Measurements from ENCODE around the gene SLC35A3. TPM values are rescaled to one million over a fixed set of nuclear protein-coding genes. Genes with fewer than 3 reads are reported as not detected.

The SLC35A3 gene
- total RNA-seq, 2 donors from 2014 or later: 6.6 to 8.7 TPM

DNA sequence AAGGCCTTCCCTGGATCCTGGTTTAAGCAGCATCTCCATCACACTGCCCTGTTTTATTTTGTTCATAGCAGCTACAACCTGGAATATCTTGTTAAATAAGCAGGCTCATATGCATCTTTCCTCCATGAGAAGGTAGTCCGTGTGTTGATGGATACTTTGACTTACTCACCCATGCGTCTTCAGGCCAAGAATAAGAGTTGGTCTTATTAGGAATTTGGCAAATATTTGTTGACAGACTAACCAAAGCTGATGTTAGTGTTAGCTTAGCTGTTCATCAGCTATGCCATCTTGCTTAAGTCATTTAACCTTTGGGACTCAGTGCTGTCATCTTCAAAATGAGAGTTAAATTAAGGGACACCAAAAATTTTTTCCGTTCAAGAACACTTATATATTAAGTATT, 103.7 kb downstream of the SLC35A3 start:
- H3K4me3 ChIP-seq: no peak overlapping the region
- peaks cover 42% of the 10 kb centered on the region for H3K36me3 ChIP-seq
- H3K4me1 ChIP-seq: no peaks in the 10 kb centered on the region
- TF ChIP-seq, protein P1, sequence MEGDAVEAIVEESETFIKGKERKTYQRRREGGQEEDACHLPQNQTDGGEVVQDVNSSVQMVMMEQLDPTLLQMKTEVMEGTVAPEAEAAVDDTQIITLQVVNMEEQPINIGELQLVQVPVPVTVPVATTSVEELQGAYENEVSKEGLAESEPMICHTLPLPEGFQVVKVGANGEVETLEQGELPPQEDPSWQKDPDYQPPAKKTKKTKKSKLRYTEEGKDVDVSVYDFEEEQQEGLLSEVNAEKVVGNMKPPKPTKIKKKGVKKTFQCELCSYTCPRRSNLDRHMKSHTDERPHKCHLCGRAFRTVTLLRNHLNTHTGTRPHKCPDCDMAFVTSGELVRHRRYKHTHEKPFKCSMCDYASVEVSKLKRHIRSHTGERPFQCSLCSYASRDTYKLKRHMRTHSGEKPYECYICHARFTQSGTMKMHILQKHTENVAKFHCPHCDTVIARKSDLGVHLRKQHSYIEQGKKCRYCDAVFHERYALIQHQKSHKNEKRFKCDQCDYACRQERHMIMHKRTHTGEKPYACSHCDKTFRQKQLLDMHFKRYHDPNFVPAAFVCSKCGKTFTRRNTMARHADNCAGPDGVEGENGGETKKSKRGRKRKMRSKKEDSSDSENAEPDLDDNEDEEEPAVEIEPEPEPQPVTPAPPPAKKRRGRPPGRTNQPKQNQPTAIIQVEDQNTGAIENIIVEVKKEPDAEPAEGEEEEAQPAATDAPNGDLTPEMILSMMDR (IDR thresholded peaks at IDR 0.05): no peak
- no peaks in the 10 kb centered on the region for H3K27me3 ChIP-seq
- no peaks in the 10 kb centered on the region for H3K9me3 ChIP-seq
- no peak overlapping the region for H3K27ac ChIP-seq
- no peak for DNase-seq (ENCODE audit: low spot score)

DNA sequence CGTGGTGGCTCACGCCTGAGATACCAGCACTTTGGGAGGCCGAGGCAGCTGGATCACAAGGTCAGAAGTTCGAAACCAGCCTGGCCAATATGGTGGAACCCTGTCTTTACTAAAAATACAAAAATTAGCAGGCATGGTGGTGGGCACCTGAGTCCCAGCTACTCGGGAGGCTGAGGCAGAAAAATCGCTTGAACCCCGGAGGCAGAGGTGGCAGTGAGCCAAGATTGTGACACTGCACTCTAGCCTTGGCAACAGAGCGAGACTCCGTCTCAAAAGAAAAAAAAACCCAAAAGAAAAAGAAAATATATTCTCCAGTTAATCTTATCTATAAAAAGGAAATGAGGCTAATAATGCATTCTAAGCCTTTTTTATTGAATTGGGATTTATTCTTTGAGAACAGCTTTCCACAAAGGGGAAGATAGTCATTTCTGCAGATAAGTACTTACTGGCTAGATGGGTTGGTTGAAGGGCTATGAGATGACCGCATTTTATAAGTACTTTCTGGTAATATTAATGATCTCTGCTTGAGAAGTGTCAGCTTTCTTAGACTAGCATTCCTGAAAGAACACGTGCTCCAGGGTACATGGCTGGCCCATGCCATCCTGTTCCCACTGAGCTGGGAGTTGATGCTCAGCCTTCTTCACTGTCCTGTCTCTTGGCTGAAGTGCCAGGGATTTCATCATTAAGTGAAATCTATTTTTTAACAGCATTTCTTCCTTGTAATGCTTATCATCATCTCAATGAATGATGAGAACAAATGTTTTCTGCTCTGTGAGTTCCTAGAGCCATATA, 105.0 kb downstream of the SLC35A3 start:
- H3K4me1 ChIP-seq: no peaks in the 10 kb centered on the region
- no peaks in the 10 kb centered on the region for H3K27me3 ChIP-seq
- no peaks in the 10 kb centered on the region for H3K9me3 ChIP-seq
- peak overlapping the region in 1 of 2 donors; percentile 42 for H3K27ac ChIP-seq
- no peak for DNase-seq (ENCODE audit: low spot score)
- no peak overlapping the region for H3K4me3 ChIP-seq
- TF ChIP-seq, protein P1 (IDR thresholded peaks at IDR 0.05): no peak
- H3K36me3 ChIP-seq: peaks cover 39% of the 10 kb centered on the region

DNA sequence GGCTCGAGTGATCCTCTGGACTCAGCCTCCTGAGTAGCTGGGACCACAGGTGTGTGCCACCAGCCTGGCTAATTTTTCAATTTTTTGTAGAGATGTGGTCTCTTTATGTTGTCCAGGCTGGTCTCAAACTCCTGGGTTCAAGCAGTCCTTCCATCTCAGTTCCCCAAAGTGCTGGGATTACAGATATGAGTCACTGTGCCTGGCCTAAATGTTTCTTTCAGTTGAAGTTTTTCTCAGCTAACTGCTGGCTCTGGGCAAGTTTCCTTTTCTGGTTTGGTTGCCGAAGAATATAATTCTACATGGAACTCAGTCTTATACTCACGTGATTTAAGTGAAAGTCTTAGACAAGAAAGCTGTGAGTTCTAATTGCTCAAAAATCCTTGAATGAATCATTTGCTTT, 106.0 kb downstream of the SLC35A3 start:
- Histone ChIP-seq H3K4me3 (no peak overlapping the region), H3K9me3 (no peaks in the 10 kb centered on the region), H3K36me3 (peaks cover 39% of the 10 kb centered on the region), H3K27ac (peak overlapping the region; percentile 1 to 42), H3K4me1 (no peaks in the 10 kb centered on the region), H3K27me3 (no peaks in the 10 kb centered on the region)
- TF ChIP-seq, protein P1 (IDR thresholded peaks at IDR 0.05): no peak
- no peak for DNase-seq (ENCODE audit: low spot score)

DNA sequence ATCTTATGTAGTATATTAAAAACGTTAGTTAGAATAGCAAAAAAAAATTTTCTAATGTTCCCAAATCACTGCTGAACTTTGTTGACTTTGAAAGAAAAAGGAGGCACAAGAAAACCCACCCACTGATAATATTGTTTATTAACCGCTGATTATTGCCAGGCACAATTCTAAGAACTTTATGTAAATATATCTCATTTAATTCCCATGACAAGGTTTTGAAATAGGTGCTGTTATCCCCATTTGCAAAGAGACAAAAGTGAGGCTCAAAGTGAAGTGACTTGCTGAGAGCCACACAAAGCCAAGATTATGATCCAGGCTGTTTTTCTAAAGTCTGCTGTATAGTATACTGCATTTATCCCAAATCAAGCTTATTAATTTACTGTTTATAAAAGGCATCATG, 106.5 kb downstream of the SLC35A3 start:
- Histone ChIP-seq H3K27ac (no peak overlapping the region), H3K9me3 (no peaks in the 10 kb centered on the region), H3K4me3 (no peak overlapping the region), H3K4me1 (no peaks in the 10 kb centered on the region), H3K36me3 (peaks cover 40% of the 10 kb centered on the region), H3K27me3 (no peaks in the 10 kb centered on the region)
- TF ChIP-seq, protein P1 (IDR thresholded peaks at IDR 0.05): no peak
- no peak for DNase-seq (ENCODE audit: low spot score)

DNA sequence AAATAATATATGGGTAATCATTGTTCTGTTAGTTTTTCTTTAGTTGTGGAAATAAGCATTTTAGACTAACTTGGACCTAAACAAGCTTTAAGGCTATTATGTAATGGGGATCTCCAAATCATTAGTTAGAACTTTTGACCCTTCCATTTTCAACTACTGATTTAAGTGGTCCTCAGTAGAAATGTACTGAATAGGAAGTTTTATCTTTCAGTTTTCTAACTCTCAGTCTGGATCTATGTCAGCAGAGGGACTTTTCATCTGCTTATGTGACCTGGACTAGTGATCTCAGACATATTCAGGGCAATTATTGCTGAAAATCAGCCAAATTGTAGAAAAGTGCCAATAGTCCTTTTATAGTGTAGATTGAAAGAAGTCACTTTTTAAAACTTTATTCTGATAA, 106.9 kb downstream of the SLC35A3 start:
- H3K27ac ChIP-seq: no peak overlapping the region
- H3K27me3 ChIP-seq: no peaks in the 10 kb centered on the region
- TF ChIP-seq, protein P1 (IDR thresholded peaks at IDR 0.05): no peak
- no peaks in the 10 kb centered on the region for H3K4me1 ChIP-seq
- H3K9me3 ChIP-seq: no peaks in the 10 kb centered on the region
- no peak for DNase-seq (ENCODE audit: low spot score)
- peaks cover 36% of the 10 kb centered on the region for H3K36me3 ChIP-seq
- no peak overlapping the region for H3K4me3 ChIP-seq

DNA sequence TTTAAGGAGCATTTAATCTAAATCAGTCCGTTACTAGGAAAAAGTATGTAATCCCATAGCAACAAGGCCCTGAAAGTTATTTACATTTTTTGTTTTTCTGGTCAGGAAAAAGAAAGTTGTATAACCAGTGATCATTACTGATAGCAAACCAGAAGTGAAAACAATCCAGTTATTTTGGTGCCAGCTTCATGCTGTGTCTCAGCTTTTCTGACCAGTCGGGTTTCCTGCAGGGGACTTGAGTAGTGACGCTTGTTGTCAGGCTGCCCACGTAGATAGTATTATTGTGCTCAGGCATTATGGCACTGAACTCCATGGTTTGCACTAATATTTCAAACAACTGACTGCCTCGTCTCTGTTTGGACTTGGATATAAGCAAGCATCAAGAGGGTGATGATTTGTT, 107.7 kb downstream of the SLC35A3 start:
- H3K4me3 ChIP-seq: no peak overlapping the region
- H3K27ac ChIP-seq: no peak overlapping the region
- TF ChIP-seq, protein P1 (IDR thresholded peaks at IDR 0.05): no peak
- no peaks in the 10 kb centered on the region for H3K4me1 ChIP-seq
- H3K27me3 ChIP-seq: no peaks in the 10 kb centered on the region
- no peak for DNase-seq (ENCODE audit: low spot score)
- peaks cover 34% of the 10 kb centered on the region for H3K36me3 ChIP-seq
- H3K9me3 ChIP-seq: no peaks in the 10 kb centered on the region

Data from right atrium auricular region (tissue), 2 donors.